ENCODE data around the gene BAIAP3. TPM values are rescaled to one million over a fixed set of nuclear protein-coding genes. Genes with fewer than 3 reads are reported as not detected.

Gene BAIAP3
- total and polyA plus RNA-seq, 2 donors (not counting 3 experiments of a cell fraction or from before 2014, with no cell fraction given), result 0.36 to 0.66 TPM

DNA sequence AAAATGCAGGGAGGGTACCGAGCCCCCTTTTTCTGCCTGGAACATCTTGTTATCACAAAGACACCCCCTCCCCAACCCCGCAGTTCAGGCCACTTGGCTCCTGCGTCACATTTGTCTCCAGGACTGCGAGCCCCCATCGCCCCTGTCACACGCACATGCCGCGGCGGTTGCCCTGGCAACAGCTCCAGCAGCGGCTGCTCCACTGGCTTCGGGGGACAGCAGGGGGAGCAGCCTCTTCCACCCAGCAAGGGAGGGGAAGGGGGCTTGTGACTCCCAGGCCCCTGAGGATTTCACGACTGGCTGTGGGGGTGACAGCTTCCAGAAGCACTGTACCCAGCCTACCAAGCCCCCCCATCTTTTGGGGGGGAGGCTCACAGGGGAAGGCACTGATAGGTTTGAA, 2.6 kb downstream of the BAIAP3 start:
- CTCF ChIA-PET, result interaction anchor here (0.6 to 1.3 kb wide), 3 partner anchors 9 to 52 kb away, joined by 3 read pairs; no protein-coding TSS in a partner anchor

More for the DNA sequence above, 2.6 kb downstream of the BAIAP3 start:
- intact Hi-C loops (cut with micrococcal nuclease), result no loop called here
- no peak overlapping the region for H3K4me2 ChIP-seq (ENCODE audit: insufficient read depth, low read length)
- no peaks in the 10 kb centered on the region for H3K79me2 ChIP-seq (ENCODE audit: control insufficient read depth, insufficient read depth, low read length)
- no peak for DNase-seq (ENCODE audit: low read depth, low spot score)
- no peaks in the 10 kb centered on the region for H3K36me3 ChIP-seq (ENCODE audit: control insufficient read depth in 2 of 2, extremely low read depth in 1 of 2, insufficient read depth in 2 of 2, low read length in 2 of 2)
- H3K4me3 ChIP-seq (replicated peaks in 1 of 3; ENCODE audit: insufficient read depth in 1 of 3, low read depth in 1 of 3, low read length in 3 of 3), result no peak overlapping the region
- H3K4me1 ChIP-seq (ENCODE audit: control insufficient read depth, extremely low read depth, insufficient read depth, low read length), result peaks cover 12% of the 10 kb centered on the region
- H4K20me1 ChIP-seq (replicated peaks; ENCODE audit: control insufficient read depth, extremely low read depth, insufficient read depth, low read length), result no peaks in the 10 kb centered on the region
- H2AFZ ChIP-seq (ENCODE audit: low read depth, low read length), result no peak overlapping the region
- peaks cover 35 to 44% of the 10 kb centered on the region in 2 experiments for H3K27me3 ChIP-seq (ENCODE audit: control insufficient read depth in 2 of 2, insufficient read depth in 2 of 2, low read length in 2 of 2)
- no peak for FAIRE-seq
- no TSS peak for BruUV-seq (replicated peaks)
- no peaks in the 10 kb centered on the region for H3K9me3 ChIP-seq (replicated peaks; ENCODE audit: control insufficient read depth, insufficient read depth, low read length)
- H3K9me1 ChIP-seq (replicated peaks; ENCODE audit: control insufficient read depth, extremely low read depth, insufficient read depth, low read length), result no peaks in the 10 kb centered on the region
- no peak overlapping the region for H3K27ac ChIP-seq (ENCODE audit: insufficient read depth, low read depth, low read length)
- TF ChIP-seq FOS (IDR thresholded peaks at IDR 0.05; ENCODE audit: borderline replicate concordance, insufficient read depth, low read length), result no peak
- no peak for TF ChIP-seq POLR2A (IDR thresholded peaks at IDR 0.05; ENCODE audit: low read depth, low read length)
- no peak for TF ChIP-seq GATA2 (IDR thresholded peaks at IDR 0.05; ENCODE audit: insufficient read depth, insufficient read length, low read depth, low read length)
- TF ChIP-seq MYC (IDR thresholded peaks at IDR 0.05; ENCODE audit: low read depth, low read length), result no peak
- no peak for TF ChIP-seq POLR2AphosphoS5 (IDR thresholded peaks at IDR 0.05; ENCODE audit: insufficient read depth, low read depth, low read length)
- no peak for TF ChIP-seq EZH2 (IDR thresholded peaks at IDR 0.05; ENCODE audit: borderline replicate concordance, low read depth, low read length, severe bottlenecking)
- no peak for TF ChIP-seq JUN (IDR thresholded peaks at IDR 0.05; ENCODE audit: borderline replicate concordance, insufficient read depth, insufficient read length, low read depth)
- TF ChIP-seq, protein P1, sequence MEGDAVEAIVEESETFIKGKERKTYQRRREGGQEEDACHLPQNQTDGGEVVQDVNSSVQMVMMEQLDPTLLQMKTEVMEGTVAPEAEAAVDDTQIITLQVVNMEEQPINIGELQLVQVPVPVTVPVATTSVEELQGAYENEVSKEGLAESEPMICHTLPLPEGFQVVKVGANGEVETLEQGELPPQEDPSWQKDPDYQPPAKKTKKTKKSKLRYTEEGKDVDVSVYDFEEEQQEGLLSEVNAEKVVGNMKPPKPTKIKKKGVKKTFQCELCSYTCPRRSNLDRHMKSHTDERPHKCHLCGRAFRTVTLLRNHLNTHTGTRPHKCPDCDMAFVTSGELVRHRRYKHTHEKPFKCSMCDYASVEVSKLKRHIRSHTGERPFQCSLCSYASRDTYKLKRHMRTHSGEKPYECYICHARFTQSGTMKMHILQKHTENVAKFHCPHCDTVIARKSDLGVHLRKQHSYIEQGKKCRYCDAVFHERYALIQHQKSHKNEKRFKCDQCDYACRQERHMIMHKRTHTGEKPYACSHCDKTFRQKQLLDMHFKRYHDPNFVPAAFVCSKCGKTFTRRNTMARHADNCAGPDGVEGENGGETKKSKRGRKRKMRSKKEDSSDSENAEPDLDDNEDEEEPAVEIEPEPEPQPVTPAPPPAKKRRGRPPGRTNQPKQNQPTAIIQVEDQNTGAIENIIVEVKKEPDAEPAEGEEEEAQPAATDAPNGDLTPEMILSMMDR (IDR thresholded peaks at IDR 0.05; ENCODE audit: extremely low read depth in 1 of 2, insufficient read depth in 1 of 2, low read depth in 1 of 2, low read length in 2 of 2), result no peak
- TF ChIP-seq, protein P2, sequence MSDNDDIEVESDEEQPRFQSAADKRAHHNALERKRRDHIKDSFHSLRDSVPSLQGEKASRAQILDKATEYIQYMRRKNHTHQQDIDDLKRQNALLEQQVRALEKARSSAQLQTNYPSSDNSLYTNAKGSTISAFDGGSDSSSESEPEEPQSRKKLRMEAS (IDR thresholded peaks at IDR 0.05; ENCODE audit: insufficient read depth, insufficient read length), result no peak
- no peak overlapping the region for H3K9ac ChIP-seq (replicated peaks; ENCODE audit: extremely low read depth, insufficient read depth, low read length)
- dilution Hi-C loops (cut with MboI; ENCODE audit: extremely low pct_ligation_motif_present, low sequenced_read_pairs), result no loop called here
- POLR2A ChIA-PET, result no interaction called here
